HepG2 (cell line): ENCODE data around the gene CYP26A1. TPM values are rescaled to one million over a fixed set of nuclear protein-coding genes. Genes with fewer than 3 reads are reported as not detected.
A peak's percentile ranks its signal among the peaks of the same experiment; 100 is the strongest.

Experiments used
- ARID4A ChIP-seq: sonication (generic); formaldehyde crosslinking; IDR thresholded peaks from 2 replicates; pipeline ENCODE4 v1.5.0; 2020; ENCODE audit warnings: mild to moderate bottlenecking, missing genetic modification reagents, borderline replicate concordance
- ATRX ChIP-seq: sonication (generic); formaldehyde crosslinking; IDR thresholded peaks from 2 replicates; pipeline ENCODE4 v1.4.0; 2020; ENCODE audit warnings: missing genetic modification reagents, borderline replicate concordance
- BCL6 ChIP-seq: IDR thresholded peaks from 2 replicates; pipeline ENCODE4 v1.6.1; 2016; ENCODE audit warnings: missing genetic modification reagents, missing compliant biosample characterization
- E2F1 ChIP-seq: sonication (generic); formaldehyde crosslinking; IDR thresholded peaks from 2 replicates; pipeline ENCODE4 v1.5.0; 2020; ENCODE audit warnings: missing genetic modification reagents
- FOXA1 ChIP-seq, 2 experiments: fragments of 450-650 bp in 1 of 2; sonication (generic) in 1 of 2; formaldehyde crosslinking in 1 of 2; IDR thresholded peaks; 2 replicates each; pipeline versions ENCODE4 v1.4.0 to v1.6.1; 2016 to 2020; ENCODE audit warnings: missing genetic modification reagents in 1 of 2
- FOXJ3 ChIP-seq: sonication (generic); formaldehyde crosslinking; IDR thresholded peaks from 2 replicates; pipeline ENCODE4 v1.4.0; 2020; ENCODE audit warnings: missing genetic modification reagents, mild to moderate bottlenecking, borderline replicate concordance
- GRHL1 ChIP-seq: sonication (generic); formaldehyde crosslinking; conservative IDR thresholded peaks from 2 replicates; pipeline ENCODE4 v1.8.0; 2022; ENCODE audit warnings: missing genetic modification reagents
- GTF3A ChIP-seq: sonication (generic); formaldehyde crosslinking; conservative IDR thresholded peaks from 2 replicates; pipeline ENCODE4 v1.4.0; 2020; ENCODE audit warnings: mild to moderate bottlenecking, missing genetic modification reagents
- MEIS1 ChIP-seq: sonication (generic); formaldehyde crosslinking; IDR thresholded peaks from 2 replicates; pipeline ENCODE4 v1.9.0; 2021; ENCODE audit warnings: mild to moderate bottlenecking, missing genetic modification reagents, moderate library complexity, borderline replicate concordance
- NCOR1 ChIP-seq: fragments of 200-600 bp; sonication (generic); IDR thresholded peaks from 2 replicates; pipeline ENCODE4 v1.7.0; 2017; ENCODE audit warnings: antibody characterized with exemption, low read length, borderline replicate concordance
- NFKBIZ ChIP-seq: IDR thresholded peaks from 2 replicates; pipeline ENCODE4 v1.6.1; 2018; ENCODE audit warnings: missing genetic modification reagents, missing compliant biosample characterization
- PITX1 ChIP-seq: sonication (generic); formaldehyde crosslinking; IDR thresholded peaks from 2 replicates; pipeline ENCODE4 v1.5.1; 2020; ENCODE audit warnings: mild to moderate bottlenecking, missing genetic modification reagents
- PRMT3 ChIP-seq: sonication (generic); formaldehyde crosslinking; IDR thresholded peaks from 2 replicates; pipeline ENCODE4 v1.8.1; 2022; ENCODE audit warnings: low read depth, mild to moderate bottlenecking, moderate library complexity, missing genetic modification reagents, borderline replicate concordance
- TFE3 ChIP-seq: IDR thresholded peaks from 2 replicates; pipeline ENCODE4 v1.6.1; 2016
- U2AF2 ChIP-seq: fragments of 200-400 bp; formaldehyde crosslinking; IDR thresholded peaks from 2 replicates; pipeline ENCODE4 v1.6.1; 2017; ENCODE audit warnings: low read depth, mild to moderate bottlenecking, low read length
- ZBTB8A ChIP-seq: sonication (generic); formaldehyde crosslinking; IDR thresholded peaks from 2 replicates; pipeline ENCODE4 v1.4.0; 2020; ENCODE audit warnings: mild to moderate bottlenecking, low read depth, missing genetic modification reagents, borderline replicate concordance
- ZFP62 ChIP-seq: sonication (generic); formaldehyde crosslinking; IDR thresholded peaks from 2 replicates; pipeline ENCODE4 v1.4.0; 2020; ENCODE audit warnings: missing genetic modification reagents
- ZFP90 ChIP-seq: sonication (generic); formaldehyde crosslinking; IDR thresholded peaks from 2 replicates; pipeline ENCODE4 v1.8.0; 2022; ENCODE audit warnings: missing genetic modification reagents, mild to moderate bottlenecking, inconsistent platforms, borderline replicate concordance
- ZNF432 ChIP-seq: sonication (generic); formaldehyde crosslinking; IDR thresholded peaks from 2 replicates; pipeline ENCODE4 v1.5.0; 2020; ENCODE audit warnings: missing genetic modification reagents, mild to moderate bottlenecking, borderline replicate concordance
- ZNF614 ChIP-seq: IDR thresholded peaks from 2 replicates; pipeline ENCODE4 v1.6.1; 2018; ENCODE audit warnings: missing biosample characterization, missing genetic modification reagents, inconsistent platforms, borderline replicate concordance
- polyA plus RNA-seq, 8 experiments: library from polyadenylated mRNA; depleted of rRNA in 3 of 8; stranded (reverse) in 7 of 8; unstranded in 1 of 8; fragments of >200 nt; fragmentation: Illumina TruSeq in 4 of 8; extraction: Trizol in 4 of 8; gene quantifications; 2 replicates each; pipeline versions ENCODE4 v1.2.1 to v1.2.3, GENCODE V29; 2011 to 2016; ENCODE audit warnings: low read depth in 4 of 8, missing spikeins in 1 of 8, mixed read lengths in 1 of 8; ENCODE audit not compliant: insufficient read depth in 1 of 8
- total RNA-seq, 5 experiments: library from RNA; depleted of rRNA; stranded (reverse); fragments of >200 nt; fragmentation: Illumina TruSeq; extraction: Trizol; gene quantifications; 2 replicates each; pipeline ENCODE4 v1.2.3, GENCODE V29; 2016; ENCODE audit warnings: low read depth in 1 of 5

The CYP26A1 gene
- total and polyA plus RNA-seq, 2 of the 13 experiments (the other 11 are each of a cell fraction or from before 2014, with no cell fraction given) = 0.15 TPM; not detected in 1

GRCh38 chr10:93071674-93072224 is 1.9 kb upstream of the CYP26A1 start (continued):
- TF ChIP-seq MEIS1 (CRISPR knock-in tag) (no peak), U2AF2 (no peak), GTF3A (CRISPR knock-in tag) (no peak), ZFP62 (CRISPR knock-in tag) (no peak), PITX1 (CRISPR knock-in tag) (peak; percentile 87), ZFP90 (CRISPR knock-in tag) (no peak), BCL6 (CRISPR knock-in tag) (peak; percentile 96), NCOR1 (peak; percentile 75; the same call in 1 of the 2 replicates), NFKBIZ (no peak), PRMT3 (CRISPR knock-in tag) (no peak), ZNF614 (CRISPR knock-in tag) (peak; percentile 30; the same call in 1 of the 2 replicates), TFE3 (CRISPR knock-in tag) (0 out of 2 replicates have a peak, but pooled peaks have one; percentile 57), ZBTB8A (CRISPR knock-in tag) (no peak), ARID4A (CRISPR knock-in tag) (no peak; the same call in 1 of the 2 replicates), FOXA1 (IDR thresholded peaks at IDR 0.05) (no peak), FOXA1 (CRISPR knock-in tag; IDR thresholded peaks at IDR 0.05) (0 out of 2 replicates have a peak, but pooled peaks have one; percentile 50), E2F1 (no peak), ZNF432 (no peak), ATRX (CRISPR knock-in tag) (no peak), FOXJ3 (CRISPR knock-in tag) (no peak), GRHL1 (CRISPR knock-in tag) (no peak)
